Left ventricle myocardium inferior (tissue), 1 donor: ENCODE measurements around the gene ALX4. TPM values are rescaled to one million over a fixed set of nuclear protein-coding genes. Genes with fewer than 3 reads are reported as not detected.

Experiments
- DNase-seq: peaks from one replicate; pipeline ENCODE4 v3.0.0-alpha.2; 2020
- H3K27ac ChIP-seq: fragments of 200-600 bp; replicated peaks from 2 replicates; pipeline ENCODE4 v1.8.0; 2021
- H3K27me3 ChIP-seq: fragments of 200-600 bp; 2 replicates; pipeline ENCODE4 v1.8.0; 2021; ENCODE audit warnings: low read depth
- H3K36me3 ChIP-seq: fragments of 200-600 bp; 2 replicates; pipeline ENCODE4 v1.8.0; 2021
- H3K4me1 ChIP-seq: fragments of 200-600 bp; 2 replicates; pipeline ENCODE4 v1.8.0; 2021
- H3K4me3 ChIP-seq: fragments of 200-600 bp; 2 replicates; pipeline ENCODE4 v1.8.0; 2021; ENCODE audit warnings: mild to moderate bottlenecking, moderate library complexity
- H3K9me3 ChIP-seq: fragments of 200-600 bp; replicated peaks from 2 replicates; pipeline ENCODE4 v1.8.0; 2021
- intact Hi-C: fragments of 100-400 bp; cut with micrococcal nuclease; formaldehyde crosslinking; loops from one replicate; pipeline ENCODE4 v1.11.0; 2022
- total RNA-seq: library from RNA; stranded (reverse); fragmentation: NEBNext Ultra II Directional; extraction: Animal tissue kit (Norgen Biotek cat#: 25700); gene quantifications from one replicate; pipeline ENCODE4 v1.2.1, GENCODE V29; 2021
- TF ChIP-seq, protein P1 (sequence below): fragments of 200-600 bp; IDR thresholded peaks from 2 replicates; pipeline ENCODE4 v1.8.0; 2021; ENCODE audit warnings: antibody characterized with exemption, mild to moderate bottlenecking, borderline replicate concordance
- donor health status: DM: no; HTN: yes; CAD: no; lungs with severe emphysema.

The ALX4 gene
- total RNA-seq, 1 donor from 2014 or later = not detected

DNA sequence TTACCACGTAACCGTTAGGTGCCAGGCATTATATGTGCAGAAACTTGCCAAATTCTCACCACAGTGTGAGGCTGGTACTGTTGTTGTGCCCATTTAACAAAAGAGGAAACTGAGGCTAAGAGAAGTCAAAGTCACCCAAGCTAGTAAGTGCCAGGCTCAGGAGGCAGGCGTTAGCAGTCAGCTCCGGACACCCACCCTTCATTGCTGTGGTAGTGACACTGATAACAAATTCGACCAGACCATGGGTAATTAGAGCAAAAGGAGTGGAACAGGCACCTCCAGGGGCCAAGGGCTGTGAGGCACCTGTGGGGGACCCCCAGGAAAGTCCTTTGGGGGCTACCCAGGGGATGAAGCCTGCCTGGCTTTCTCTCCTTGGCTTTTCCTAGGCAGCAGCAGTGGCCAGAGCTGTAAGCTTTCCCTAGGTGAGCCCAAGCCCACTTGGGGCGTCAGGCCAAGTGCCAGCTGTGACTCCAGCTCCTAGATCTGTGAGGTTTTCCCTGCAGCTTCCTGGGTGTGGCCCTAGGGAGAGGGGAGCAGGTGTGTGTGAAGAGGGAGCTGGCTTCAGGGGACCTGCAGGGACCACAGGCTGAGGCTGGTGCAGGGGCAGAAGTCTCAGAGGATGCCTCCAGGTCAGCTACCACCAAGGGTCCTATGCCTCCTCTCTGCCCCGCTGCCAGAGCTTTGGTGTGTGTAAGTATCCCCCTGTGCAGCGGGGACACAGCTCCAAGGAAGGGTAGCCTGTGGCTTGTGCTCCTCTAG is 19.7 kb upstream of the ALX4 start:
- intact Hi-C loops = no loop called here
- no peak overlapping the region for H3K27ac ChIP-seq

DNA sequence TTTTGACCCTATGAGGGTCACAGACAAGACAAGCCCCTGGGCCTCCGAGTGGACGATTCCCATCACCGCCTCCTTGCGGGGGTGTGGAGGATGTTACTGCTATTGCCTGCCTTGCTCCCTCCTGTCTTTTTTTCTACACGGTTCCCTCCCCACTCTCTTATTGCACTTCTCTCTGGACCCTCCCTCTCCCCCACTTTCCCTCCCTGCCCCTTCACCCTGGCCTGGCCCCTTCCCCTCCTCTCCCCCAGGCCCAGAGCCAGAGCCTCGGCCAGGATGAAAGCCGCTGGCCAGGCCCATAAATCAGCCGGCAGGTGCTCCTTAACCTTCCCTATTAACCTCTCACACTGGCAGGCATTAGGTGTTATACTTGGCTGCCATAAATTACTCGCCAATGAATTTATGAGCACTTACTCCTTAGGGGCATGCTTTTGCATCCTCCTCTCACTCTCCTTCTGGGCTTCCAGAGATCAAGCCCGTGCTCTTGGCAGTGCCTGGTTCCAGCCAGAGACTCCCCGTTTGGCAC is 18.3 kb upstream of the ALX4 start:
- Histone ChIP-seq H3K36me3 (no peaks in the 10 kb centered on the region), H3K9me3 (no peaks in the 10 kb centered on the region), H3K27me3 (peaks cover 91% of the 10 kb centered on the region), H3K4me3 (no peak overlapping the region), H3K4me1 (no peaks in the 10 kb centered on the region), H3K27ac (no peak overlapping the region)
- intact Hi-C loops = no loop called here
- DNase-seq = no peak
- TF ChIP-seq, protein P1, sequence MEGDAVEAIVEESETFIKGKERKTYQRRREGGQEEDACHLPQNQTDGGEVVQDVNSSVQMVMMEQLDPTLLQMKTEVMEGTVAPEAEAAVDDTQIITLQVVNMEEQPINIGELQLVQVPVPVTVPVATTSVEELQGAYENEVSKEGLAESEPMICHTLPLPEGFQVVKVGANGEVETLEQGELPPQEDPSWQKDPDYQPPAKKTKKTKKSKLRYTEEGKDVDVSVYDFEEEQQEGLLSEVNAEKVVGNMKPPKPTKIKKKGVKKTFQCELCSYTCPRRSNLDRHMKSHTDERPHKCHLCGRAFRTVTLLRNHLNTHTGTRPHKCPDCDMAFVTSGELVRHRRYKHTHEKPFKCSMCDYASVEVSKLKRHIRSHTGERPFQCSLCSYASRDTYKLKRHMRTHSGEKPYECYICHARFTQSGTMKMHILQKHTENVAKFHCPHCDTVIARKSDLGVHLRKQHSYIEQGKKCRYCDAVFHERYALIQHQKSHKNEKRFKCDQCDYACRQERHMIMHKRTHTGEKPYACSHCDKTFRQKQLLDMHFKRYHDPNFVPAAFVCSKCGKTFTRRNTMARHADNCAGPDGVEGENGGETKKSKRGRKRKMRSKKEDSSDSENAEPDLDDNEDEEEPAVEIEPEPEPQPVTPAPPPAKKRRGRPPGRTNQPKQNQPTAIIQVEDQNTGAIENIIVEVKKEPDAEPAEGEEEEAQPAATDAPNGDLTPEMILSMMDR = no peak

More for the DNA sequence above, 19.7 kb upstream of the ALX4 start:
- Histone ChIP-seq H3K4me1 (peaks cover 3% of the 10 kb centered on the region), H3K4me3 (no peak overlapping the region), H3K9me3 (no peaks in the 10 kb centered on the region), H3K27me3 (peaks cover 88% of the 10 kb centered on the region), H3K36me3 (no peaks in the 10 kb centered on the region)
- DNase-seq = no peak
- TF ChIP-seq, protein P1 = no peak

DNA sequence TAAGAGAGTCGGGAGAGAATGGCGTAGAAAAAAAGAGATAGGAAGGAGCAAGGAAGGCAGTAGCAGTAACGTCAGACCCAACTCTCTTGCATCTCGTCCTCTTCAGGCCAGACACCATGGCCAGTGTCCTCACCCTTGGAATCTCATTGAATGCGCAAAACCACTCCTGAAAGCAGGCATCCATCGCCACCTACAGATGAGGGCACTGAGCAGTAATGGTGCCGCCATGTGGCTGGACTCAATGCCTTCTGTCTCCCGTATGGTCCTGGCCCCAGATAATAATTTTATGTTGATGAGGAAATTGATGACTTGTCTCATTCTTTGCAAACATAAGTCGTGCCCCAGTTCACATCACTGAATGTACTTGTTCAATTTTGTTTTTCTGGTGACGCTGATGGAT is 17.8 kb upstream of the ALX4 start:
- intact Hi-C loops = no loop called here
- TF ChIP-seq, protein P1 = no peak
- Histone ChIP-seq H3K4me3 (no peak overlapping the region), H3K4me1 (no peaks in the 10 kb centered on the region), H3K36me3 (no peaks in the 10 kb centered on the region), H3K27ac (no peak overlapping the region), H3K9me3 (no peaks in the 10 kb centered on the region), H3K27me3 (peaks cover 95% of the 10 kb centered on the region)
- no peak for DNase-seq

DNA sequence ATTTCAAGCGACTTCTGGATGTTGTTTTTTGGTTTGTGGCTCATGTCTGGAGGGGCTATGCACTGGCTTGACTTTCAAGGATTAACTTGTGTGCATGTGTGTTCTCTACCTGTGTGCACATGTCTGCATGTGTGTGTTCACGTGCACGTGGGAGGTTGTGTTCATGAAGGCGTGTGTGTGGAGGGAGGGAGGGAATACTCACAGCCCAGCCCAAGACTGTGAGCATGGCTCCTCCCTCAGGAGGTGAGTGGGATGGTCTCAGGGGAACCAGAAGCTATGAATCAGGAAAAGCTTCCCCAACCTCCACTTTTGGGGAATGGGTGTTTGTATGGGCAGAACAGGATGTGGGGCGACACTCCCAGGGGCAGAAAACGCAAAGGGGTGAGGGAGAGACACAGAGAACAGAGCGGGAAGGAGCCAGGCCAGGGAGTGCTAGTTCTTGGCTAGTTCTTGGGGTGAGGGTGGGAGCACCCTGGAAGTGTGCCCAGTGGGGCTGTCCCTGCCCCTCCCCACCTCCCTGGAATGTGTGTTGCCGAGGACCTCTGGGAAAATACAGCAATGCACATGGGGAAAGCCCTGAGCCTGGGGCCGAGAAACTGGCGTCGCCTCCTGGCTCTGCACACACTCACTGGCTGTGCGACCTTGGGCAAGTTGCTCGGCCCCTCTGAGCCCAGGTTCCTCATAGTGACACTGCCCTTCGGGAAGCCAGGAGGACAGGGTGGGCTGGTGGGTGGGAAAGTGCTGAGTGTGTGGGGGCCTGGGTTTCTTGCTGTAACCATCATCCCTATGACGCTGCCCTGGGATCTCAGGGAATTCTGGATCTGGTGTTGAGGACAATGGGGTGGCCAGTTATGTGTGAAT is 16.9 kb upstream of the ALX4 start:
- no peaks in the 10 kb centered on the region for H3K9me3 ChIP-seq
- intact Hi-C loops = no loop called here
- no peaks in the 10 kb centered on the region for H3K4me1 ChIP-seq
- H3K27ac ChIP-seq = no peak overlapping the region
- no peaks in the 10 kb centered on the region for H3K36me3 ChIP-seq
- DNase-seq = no peak
- TF ChIP-seq, protein P1 = no peak
- no peak overlapping the region for H3K4me3 ChIP-seq
- peaks cover 99% of the 10 kb centered on the region for H3K27me3 ChIP-seq

DNA sequence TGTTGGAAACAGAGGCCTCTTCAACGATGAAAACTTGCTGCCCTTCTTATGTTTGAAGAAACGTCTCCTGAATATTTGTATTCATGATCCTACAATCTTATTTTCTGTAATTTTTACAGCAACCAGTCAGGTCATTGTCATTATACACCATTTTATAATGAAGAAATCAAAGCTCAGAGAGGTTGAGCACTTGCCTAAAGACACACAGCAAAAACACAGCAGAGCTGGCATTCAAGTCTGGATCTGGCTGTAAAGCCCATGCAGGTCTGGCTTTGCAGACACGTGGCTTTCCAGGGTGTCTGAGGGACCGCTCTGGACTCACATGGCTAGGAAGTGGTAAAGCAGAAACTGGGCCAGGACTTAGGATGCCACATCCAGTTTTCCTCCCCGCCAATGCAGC is 15.8 kb upstream of the ALX4 start:
- Histone ChIP-seq H3K4me1 (no peaks in the 10 kb centered on the region), H3K4me3 (no peak overlapping the region), H3K36me3 (no peaks in the 10 kb centered on the region), H3K9me3 (no peaks in the 10 kb centered on the region), H3K27me3 (peaks cover 99% of the 10 kb centered on the region), H3K27ac (no peak overlapping the region)
- TF ChIP-seq, protein P1 = no peak
- DNase-seq = no peak
- intact Hi-C loops = no loop called here
